Epithelial cell of esophagus (primary cell): ENCODE measurements around the gene FNDC10.

ENCODE experiments used
- DNase-seq: peaks from one replicate; pipeline ENCODE4 v3.0.0; 2010; ENCODE audit warnings: low read depth
- H3K4me3 ChIP-seq: 2 replicates; pipeline ENCODE4 v1.5.1; 2011; ENCODE audit warnings: mild to moderate bottlenecking, low read length, control low read depth
- TF ChIP-seq, protein P1 (sequence below): IDR thresholded peaks from 2 replicates; pipeline ENCODE4 v1.5.1; 2011; ENCODE audit warnings: low read depth, mild to moderate bottlenecking, low read length, control low read depth, inconsistent platforms; ENCODE audit not compliant: insufficient read depth; ENCODE audit errors: missing control alignments

The FNDC10 gene

DNA sequence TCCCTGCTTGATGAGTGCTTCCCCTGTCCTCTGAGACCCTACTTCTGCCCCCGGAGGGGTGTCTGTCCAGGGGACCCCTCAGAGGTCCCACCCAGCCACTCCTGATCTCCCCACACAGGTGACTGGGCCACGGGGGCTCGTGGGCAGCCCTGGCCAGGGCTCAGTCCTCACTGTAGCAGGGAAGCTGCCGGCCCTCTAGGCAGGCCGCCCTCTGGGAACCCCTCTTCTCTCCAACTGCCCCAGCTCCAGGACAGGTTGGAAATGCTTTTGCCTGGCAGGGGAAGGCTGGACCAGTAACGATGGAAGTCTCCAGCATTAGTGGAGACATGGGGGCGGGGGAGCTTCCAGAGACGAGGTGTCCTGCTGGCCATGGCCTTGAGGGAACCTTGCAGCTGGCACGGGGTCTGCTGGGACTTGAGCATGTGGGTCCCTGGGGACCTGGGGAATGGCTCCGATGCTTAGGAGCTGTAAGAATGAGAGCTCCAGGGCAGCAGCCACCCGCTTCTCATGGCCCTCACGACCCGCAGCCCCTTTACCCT lies 3.1 kb upstream of the FNDC10 start:
- no peak for DNase-seq

DNA sequence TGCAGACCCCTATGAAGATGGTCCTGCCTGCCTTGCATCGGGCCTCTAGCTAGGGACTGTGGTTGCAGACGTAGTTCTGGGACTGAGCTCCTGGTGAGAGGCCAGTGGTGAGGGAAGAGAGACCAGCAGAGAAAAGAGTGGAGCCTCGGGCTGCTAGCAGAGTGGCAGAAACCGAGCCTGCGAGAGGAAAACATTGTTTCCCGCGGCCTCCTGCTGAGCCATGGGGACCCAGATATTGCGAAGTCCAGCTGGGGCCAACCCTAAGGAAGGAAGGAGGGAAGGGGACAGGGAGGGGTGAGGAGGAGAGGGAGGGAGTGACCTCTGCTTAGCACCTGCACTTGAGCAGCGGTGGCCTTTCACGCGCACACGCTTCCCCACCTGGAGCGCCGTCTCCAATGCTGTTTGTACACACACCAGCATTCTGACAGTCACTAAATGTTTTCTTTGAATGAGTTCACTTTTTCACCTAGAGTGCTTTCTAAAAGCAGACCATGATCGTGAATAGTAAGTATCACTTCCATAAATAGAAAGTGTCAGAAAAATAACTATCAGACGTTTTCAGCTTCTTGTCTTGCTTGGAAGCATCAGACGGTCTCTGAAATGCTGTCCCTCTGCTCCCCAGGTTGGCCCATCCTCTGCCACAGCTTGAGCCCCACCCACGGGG lies 2.5 kb upstream of the FNDC10 start:
- TF ChIP-seq, protein P1, sequence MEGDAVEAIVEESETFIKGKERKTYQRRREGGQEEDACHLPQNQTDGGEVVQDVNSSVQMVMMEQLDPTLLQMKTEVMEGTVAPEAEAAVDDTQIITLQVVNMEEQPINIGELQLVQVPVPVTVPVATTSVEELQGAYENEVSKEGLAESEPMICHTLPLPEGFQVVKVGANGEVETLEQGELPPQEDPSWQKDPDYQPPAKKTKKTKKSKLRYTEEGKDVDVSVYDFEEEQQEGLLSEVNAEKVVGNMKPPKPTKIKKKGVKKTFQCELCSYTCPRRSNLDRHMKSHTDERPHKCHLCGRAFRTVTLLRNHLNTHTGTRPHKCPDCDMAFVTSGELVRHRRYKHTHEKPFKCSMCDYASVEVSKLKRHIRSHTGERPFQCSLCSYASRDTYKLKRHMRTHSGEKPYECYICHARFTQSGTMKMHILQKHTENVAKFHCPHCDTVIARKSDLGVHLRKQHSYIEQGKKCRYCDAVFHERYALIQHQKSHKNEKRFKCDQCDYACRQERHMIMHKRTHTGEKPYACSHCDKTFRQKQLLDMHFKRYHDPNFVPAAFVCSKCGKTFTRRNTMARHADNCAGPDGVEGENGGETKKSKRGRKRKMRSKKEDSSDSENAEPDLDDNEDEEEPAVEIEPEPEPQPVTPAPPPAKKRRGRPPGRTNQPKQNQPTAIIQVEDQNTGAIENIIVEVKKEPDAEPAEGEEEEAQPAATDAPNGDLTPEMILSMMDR: no peak
- no peak overlapping the region for H3K4me3 ChIP-seq
- no peak for DNase-seq

More for the DNA sequence above, 3.1 kb upstream of the FNDC10 start:
- H3K4me3 ChIP-seq: no peak overlapping the region
- TF ChIP-seq, protein P1: no peak

DNA sequence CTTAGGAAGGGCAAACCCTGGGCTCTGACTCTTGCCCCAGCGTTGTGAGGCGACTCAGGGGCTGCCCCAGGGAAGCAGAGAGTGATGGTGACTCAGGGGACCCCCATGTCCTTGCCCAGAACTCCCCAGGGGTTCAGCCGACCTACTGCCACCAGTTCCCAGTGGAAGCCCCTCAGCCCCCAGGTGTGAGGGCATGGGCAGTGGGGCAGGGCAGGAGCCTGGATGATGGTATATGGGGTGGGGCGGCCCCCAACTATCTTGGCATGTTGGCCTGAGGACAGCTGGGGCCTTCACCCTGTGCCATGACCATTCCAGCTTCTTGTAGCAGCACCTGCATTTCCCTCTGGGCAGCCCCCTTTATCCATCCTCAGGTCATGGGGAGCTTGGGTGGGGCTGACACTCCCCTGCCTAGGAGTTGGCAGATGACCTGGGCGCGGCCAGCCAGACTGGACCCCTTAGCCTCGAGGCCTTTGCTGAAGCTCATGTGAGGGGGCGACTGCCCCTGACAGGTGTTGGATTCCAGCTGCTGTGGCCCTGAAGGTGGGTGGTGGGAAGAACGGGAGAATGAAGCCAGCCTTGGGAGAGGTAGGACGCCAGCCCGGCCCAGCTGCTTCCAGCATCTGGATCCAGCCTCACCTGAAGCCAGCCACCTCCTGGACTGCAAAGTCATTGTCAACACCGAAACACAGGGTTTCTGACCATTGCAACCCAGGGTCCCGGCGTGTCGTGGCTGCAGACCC lies 1.8 kb upstream of the FNDC10 start:
- DNase-seq: no peak
- no peak overlapping the region for H3K4me3 ChIP-seq
- TF ChIP-seq, protein P1: no peak

DNA sequence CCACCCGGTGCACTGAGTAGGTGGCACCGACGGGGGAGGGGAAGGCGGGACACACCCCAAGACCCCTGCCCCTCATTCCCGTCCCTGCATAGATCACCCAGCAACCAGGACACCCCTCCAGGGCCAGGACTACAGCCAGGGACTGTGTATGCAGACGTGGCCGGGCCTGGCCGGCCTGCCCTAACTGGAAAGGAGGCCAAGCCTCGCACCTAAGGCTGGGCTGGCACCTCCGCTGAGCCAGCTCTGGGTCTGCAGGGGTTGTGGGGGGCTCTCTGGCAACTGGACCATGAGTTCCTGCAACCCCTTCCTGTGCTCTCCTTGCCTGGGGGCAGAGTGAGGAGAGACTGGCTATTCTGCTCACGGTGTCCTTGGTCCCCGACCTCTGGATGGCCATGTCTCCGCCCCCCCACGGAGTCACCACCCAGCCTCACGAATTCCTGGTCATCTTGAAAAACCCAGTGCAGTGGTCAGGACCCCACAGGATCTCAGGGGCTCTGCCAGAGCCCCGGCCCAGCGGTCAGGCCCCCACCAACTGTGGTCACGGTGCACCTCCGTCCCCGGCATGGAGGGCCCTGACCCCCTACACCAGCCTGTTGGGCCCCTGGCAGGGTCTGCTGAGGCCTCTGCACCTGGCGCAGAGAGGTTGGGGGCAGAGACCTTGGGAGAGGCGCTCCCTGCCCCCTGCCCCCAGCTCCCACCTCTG lies 1.1 kb upstream of the FNDC10 start:
- TF ChIP-seq, protein P1: no peak
- H3K4me3 ChIP-seq: no peak overlapping the region
- DNase-seq: no peak

DNA sequence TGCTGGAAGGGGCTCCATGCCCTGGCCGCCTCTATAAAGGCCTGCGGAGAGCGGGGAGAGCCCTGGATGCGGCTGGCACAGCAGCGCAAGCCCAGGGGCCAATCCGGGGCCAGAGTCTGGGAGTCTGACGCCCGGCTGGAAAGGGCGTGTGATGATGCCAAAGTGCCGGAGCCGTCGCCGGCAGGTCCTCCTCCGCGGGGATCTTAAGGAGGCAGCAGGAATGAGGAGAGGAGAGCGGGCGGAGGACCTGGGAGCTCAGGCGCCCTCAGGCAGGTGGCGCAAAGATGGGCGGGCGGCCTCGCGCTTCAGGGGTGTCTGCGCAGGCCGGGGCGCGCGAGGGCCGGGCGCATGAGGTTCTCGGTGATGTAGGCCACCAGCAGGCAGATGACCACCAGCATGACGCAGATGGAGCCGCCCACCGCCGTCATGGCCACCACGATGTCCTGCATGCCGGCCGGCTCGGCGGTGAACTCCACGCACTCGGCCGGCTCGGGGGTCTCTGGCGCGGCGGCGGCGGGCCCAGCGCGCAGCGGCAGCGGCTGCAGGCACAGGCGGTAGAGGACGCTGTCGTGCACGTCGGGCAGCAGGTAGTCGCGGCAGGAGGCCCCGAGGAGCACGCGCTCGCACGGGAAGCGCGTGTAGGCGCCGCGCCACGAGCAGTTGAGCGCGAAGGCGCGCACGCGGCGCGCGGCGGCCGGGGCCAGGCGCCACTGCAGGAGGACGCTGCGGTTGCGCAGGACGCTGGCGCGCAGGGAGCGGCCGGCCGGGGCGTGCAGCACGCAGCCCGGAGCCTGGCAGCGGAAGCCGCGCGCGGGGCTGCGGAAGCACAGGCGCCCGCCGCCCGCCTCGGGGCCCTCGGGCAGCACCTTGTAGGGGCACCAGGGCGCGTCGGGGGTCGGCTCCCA lies 653 bp downstream of the FNDC10 start:
- TF ChIP-seq, protein P1: no peak
- peak; percentile 58 for DNase-seq
- no peak overlapping the region for H3K4me3 ChIP-seq

DNA sequence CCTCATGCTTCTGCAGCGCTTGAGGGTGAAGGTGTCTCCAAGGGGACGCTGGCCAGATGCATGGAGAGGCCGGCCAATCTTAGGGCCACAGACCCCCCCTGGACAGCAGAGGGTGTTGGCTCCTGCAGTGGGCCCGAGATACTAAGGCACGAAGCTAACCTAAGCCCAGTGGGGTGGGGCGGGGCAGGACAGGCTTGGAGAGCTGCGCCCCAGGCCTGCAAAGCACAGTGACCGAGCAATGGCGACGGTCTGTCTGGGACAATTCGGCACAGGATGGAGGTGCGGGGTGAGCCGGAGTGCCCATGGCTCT lies 1.3 kb downstream of the FNDC10 start:
- no peak overlapping the region for H3K4me3 ChIP-seq
- TF ChIP-seq, protein P1: no peak
- DNase-seq: no peak
